Skeletal muscle satellite cell (primary cell): ENCODE measurements around the gene TTBK1.

Experiments
- H3K27me3 ChIP-seq: 2 replicates; pipeline ENCODE4 v1.7.0; 2013; ENCODE audit warnings: low read length; ENCODE audit not compliant: control insufficient read depth, insufficient read depth
- H3K36me3 ChIP-seq: 2 replicates; pipeline ENCODE4 v1.7.0; 2013; ENCODE audit warnings: mild to moderate bottlenecking, control low read depth, low read length; ENCODE audit not compliant: insufficient read depth
- H3K4me1 ChIP-seq: 2 replicates; pipeline ENCODE4 v1.7.0; 2013; ENCODE audit warnings: low read length; ENCODE audit not compliant: control insufficient read depth, insufficient read depth
- H3K4me2 ChIP-seq: 2 replicates; pipeline ENCODE4 v1.7.0; 2013; ENCODE audit warnings: mild to moderate bottlenecking, low read length
- H3K4me3 ChIP-seq: 2 replicates; pipeline ENCODE4 v1.7.0; 2013; ENCODE audit warnings: low read length
- H3K9ac ChIP-seq: 2 replicates; pipeline ENCODE4 v1.7.0; 2013; ENCODE audit warnings: mild to moderate bottlenecking, low read depth, low read length, moderate library complexity
- H3K9me3 ChIP-seq: replicated peaks from 2 replicates; pipeline ENCODE4 v1.7.0; 2013; ENCODE audit warnings: mild to moderate bottlenecking, control low read depth, low read length

The TTBK1 gene

GRCh38 chr6:43246301-43247113 lies 3.2 kb downstream of the TTBK1 start:
- H3K36me3 ChIP-seq = no peaks in the 10 kb centered on the region
- H3K9me3 ChIP-seq = no peaks in the 10 kb centered on the region
- peak overlapping the region; percentile 84 for H3K4me2 ChIP-seq
- peaks cover 9% of the 10 kb centered on the region for H3K4me1 ChIP-seq
- H3K27me3 ChIP-seq = peaks cover 72% of the 10 kb centered on the region
- H3K4me3 ChIP-seq = peak overlapping the region; percentile 69
- H3K9ac ChIP-seq = no peak overlapping the region

- H3K36me3 ChIP-seq = no peaks in the 10 kb centered on the region
- H3K4me3 ChIP-seq = peak overlapping the region; percentile 69
- peaks cover 69% of the 10 kb centered on the region for H3K27me3 ChIP-seq
- H3K4me1 ChIP-seq = peaks cover 9% of the 10 kb centered on the region
- H3K9me3 ChIP-seq = no peaks in the 10 kb centered on the region
- H3K4me2 ChIP-seq = peak overlapping the region; percentile 84
- H3K9ac ChIP-seq = no peak overlapping the region
Observed at GRCh38 chr6:43247114-43247999, 4.1 kb downstream of the TTBK1 start.

GRCh38 chr6:43248101-43248500 lies 4.8 kb downstream of the TTBK1 start:
- peaks cover 9% of the 10 kb centered on the region for H3K4me1 ChIP-seq
- no peaks in the 10 kb centered on the region for H3K9me3 ChIP-seq
- H3K9ac ChIP-seq = no peak overlapping the region
- no peak overlapping the region for H3K4me3 ChIP-seq
- no peak overlapping the region for H3K4me2 ChIP-seq
- peaks cover 68% of the 10 kb centered on the region for H3K27me3 ChIP-seq
- no peaks in the 10 kb centered on the region for H3K36me3 ChIP-seq

- Histone ChIP-seq H3K9me3 (no peaks in the 10 kb centered on the region), H3K36me3 (no peaks in the 10 kb centered on the region), H3K4me2 (no peak overlapping the region), H3K9ac (no peak overlapping the region), H3K4me3 (no peak overlapping the region), H3K4me1 (peaks cover 9% of the 10 kb centered on the region), H3K27me3 (peaks cover 69% of the 10 kb centered on the region)
Observed at GRCh38 chr6:43248791-43249190, 5.5 kb downstream of the TTBK1 start.

- Histone ChIP-seq H3K9me3 (no peaks in the 10 kb centered on the region), H3K4me3 (no peak overlapping the region), H3K36me3 (no peaks in the 10 kb centered on the region), H3K9ac (no peak overlapping the region), H3K27me3 (peaks cover 54% of the 10 kb centered on the region), H3K4me1 (peaks cover 9% of the 10 kb centered on the region), H3K4me2 (no peak overlapping the region)
Observed at GRCh38 chr6:43250992-43251373, 7.7 kb downstream of the TTBK1 start.

GRCh38 chr6:43253401-43253800 lies 10.1 kb downstream of the TTBK1 start:
- H3K27me3 ChIP-seq = peaks cover 59% of the 10 kb centered on the region
- H3K36me3 ChIP-seq = no peaks in the 10 kb centered on the region
- H3K4me3 ChIP-seq = no peak overlapping the region
- no peak overlapping the region for H3K4me2 ChIP-seq
- no peaks in the 10 kb centered on the region for H3K4me1 ChIP-seq
- no peaks in the 10 kb centered on the region for H3K9me3 ChIP-seq
- H3K9ac ChIP-seq = no peak overlapping the region

DNA sequence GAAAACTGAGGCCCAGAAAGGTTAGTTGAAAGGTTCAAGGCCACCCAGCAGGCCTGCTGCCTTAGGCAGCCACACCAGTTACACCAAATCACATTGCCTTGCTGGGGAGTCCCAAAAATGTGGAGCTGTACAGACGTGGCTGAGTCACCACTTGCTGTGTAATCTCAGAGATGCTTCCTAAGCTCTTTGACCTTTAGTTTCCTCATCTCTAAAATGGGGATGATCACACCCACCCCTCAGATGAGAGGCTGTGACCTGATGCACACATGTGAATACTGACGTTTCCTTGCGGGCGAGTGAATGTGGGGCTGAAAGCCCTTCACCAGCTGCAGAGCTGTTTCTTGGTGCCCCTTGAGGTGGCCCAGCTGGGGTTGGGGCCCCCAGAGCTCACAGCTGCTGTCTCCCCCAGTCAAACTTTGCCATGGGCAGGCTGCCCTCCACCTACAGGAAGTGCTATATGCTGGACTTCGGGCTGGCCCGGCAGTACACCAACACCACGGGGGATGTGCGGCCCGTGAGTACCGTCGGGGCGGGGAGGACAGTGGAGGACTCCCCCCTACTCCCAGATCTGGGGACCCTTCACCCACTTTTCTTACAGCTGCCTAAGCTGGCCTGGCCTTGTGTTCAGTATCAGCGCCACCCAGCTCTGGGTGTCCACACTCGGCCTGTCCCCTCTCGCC lies 11.0 kb downstream of the TTBK1 start:
- H3K4me1 ChIP-seq = no peaks in the 10 kb centered on the region
- H3K4me2 ChIP-seq = no peak overlapping the region
- no peak overlapping the region for H3K4me3 ChIP-seq
- no peaks in the 10 kb centered on the region for H3K9me3 ChIP-seq
- peaks cover 52% of the 10 kb centered on the region for H3K27me3 ChIP-seq
- H3K36me3 ChIP-seq = no peaks in the 10 kb centered on the region
- H3K9ac ChIP-seq = no peak overlapping the region

- Histone ChIP-seq H3K4me1 (no peaks in the 10 kb centered on the region), H3K36me3 (no peaks in the 10 kb centered on the region), H3K27me3 (peaks cover 52% of the 10 kb centered on the region), H3K4me2 (no peak overlapping the region), H3K9ac (no peak overlapping the region), H3K9me3 (no peaks in the 10 kb centered on the region), H3K4me3 (no peak overlapping the region)
Observed at GRCh38 chr6:43254846-43255245, 11.6 kb downstream of the TTBK1 start.

- Histone ChIP-seq H3K9me3 (no peaks in the 10 kb centered on the region), H3K4me3 (no peak overlapping the region), H3K9ac (no peak overlapping the region), H3K36me3 (no peaks in the 10 kb centered on the region), H3K4me1 (no peaks in the 10 kb centered on the region), H3K4me2 (no peak overlapping the region), H3K27me3 (peaks cover 55% of the 10 kb centered on the region)
Observed at GRCh38 chr6:43255408-43256054, 12.2 kb downstream of the TTBK1 start.

DNA sequence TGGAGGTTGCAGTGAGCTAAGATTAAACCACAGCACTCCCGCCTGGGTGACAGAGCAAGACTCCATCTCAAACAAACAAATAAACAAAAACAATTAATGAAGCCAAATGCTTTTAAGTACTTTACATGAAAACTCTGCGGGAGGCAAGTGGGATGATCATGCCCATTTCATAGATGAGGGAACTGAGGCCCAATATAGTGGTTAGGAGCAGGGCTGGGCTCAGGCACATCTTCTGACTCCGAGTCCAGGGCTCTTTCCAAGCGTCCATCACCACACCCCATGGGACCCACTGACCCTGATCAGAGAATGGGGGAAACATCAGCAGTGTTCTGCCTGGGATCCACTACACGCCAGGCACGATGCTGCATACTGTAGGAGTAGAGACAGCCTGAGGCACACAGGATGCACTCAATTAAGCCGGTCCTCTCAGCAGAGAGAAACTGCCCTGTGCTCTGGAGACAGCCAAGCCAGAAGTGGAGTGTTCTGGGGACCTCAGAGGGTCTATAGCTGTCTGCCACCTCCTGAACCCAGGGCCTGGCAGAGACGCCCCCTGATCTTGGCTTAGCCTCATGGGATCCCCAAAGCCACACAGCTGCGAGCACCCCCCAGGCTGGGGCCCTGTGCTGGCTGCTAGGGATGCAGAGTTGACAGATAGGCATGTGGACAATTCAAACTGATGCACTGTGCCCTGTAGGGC lies 13.5 kb downstream of the TTBK1 start:
- Histone ChIP-seq H3K27me3 (peaks cover 46% of the 10 kb centered on the region), H3K4me3 (no peak overlapping the region), H3K36me3 (no peaks in the 10 kb centered on the region), H3K9ac (no peak overlapping the region), H3K9me3 (no peaks in the 10 kb centered on the region), H3K4me1 (no peaks in the 10 kb centered on the region), H3K4me2 (no peak overlapping the region)
